GM12892 (cell line): ENCODE data around the gene LRRC46.
A peak's percentile ranks its signal among the peaks of the same experiment; 100 is the strongest.

Experiments
- DNase-seq: peaks from one replicate; pipeline ENCODE4 v3.0.0; 2011; ENCODE audit not compliant: insufficient read length
- FAIRE-seq: peaks from 2 replicates; lab custom pipeline; 2011; peaks lifted over from hg19 to GRCh38; lab: Jason Lieb, UNC
- POLR2A ChIP-seq: IDR thresholded peaks from 2 replicates; pipeline ENCODE4 v1.6.1; 2011; ENCODE audit warnings: low read depth, low read length, control low read depth
- POLR2AphosphoS5 ChIP-seq: IDR thresholded peaks from 2 replicates; pipeline ENCODE4 v1.6.1; 2011; ENCODE audit warnings: low read depth, low read length, control low read depth
- TAF1 ChIP-seq: IDR thresholded peaks from 2 replicates; pipeline ENCODE4 v1.6.1; 2011; ENCODE audit warnings: low read depth, mild to moderate bottlenecking, control low read depth, low read length, borderline replicate concordance

Gene LRRC46

GRCh38 chr17:47811709-47812108 lies 19.8 kb upstream of the LRRC46 start:
- DNase-seq = no peak
- TF ChIP-seq POLR2AphosphoS5 = no peak
- no peak for TF ChIP-seq POLR2A
- no peak for TF ChIP-seq TAF1
- no peak for FAIRE-seq

GRCh38 chr17:47812146-47812920 lies 19.1 kb upstream of the LRRC46 start:
- DNase-seq = no peak
- no peak for FAIRE-seq
- TF ChIP-seq POLR2A = no peak
- TF ChIP-seq TAF1 = no peak
- TF ChIP-seq POLR2AphosphoS5 = no peak

GRCh38 chr17:47813077-47813476 lies 18.4 kb upstream of the LRRC46 start:
- DNase-seq (no peak), FAIRE-seq (no peak)
- TF ChIP-seq POLR2A (no peak), TAF1 (no peak), POLR2AphosphoS5 (no peak)

- no peak for TF ChIP-seq POLR2A
- no peak for TF ChIP-seq POLR2AphosphoS5
- TF ChIP-seq TAF1 = no peak
- FAIRE-seq = no peak
- DNase-seq = no peak
These were observed 17.9 kb upstream of the LRRC46 start for GRCh38 chr17:47813512-47814031.

GRCh38 chr17:47815106-47815918 lies 16.2 kb upstream of the LRRC46 start:
- no peak for TF ChIP-seq POLR2AphosphoS5
- TF ChIP-seq POLR2A = no peak
- FAIRE-seq = no peak
- DNase-seq = no peak

GRCh38 chr17:47816111-47816735 lies 15.2 kb upstream of the LRRC46 start:
- TF ChIP-seq POLR2AphosphoS5 (no peak), POLR2A (no peak), TAF1 (no peak)
- no peak for DNase-seq
- FAIRE-seq = no peak

GRCh38 chr17:47816947-47817346 lies 14.5 kb upstream of the LRRC46 start:
- TF ChIP-seq POLR2A (no peak), POLR2AphosphoS5 (no peak), TAF1 (no peak)
- DNase-seq = no peak
- FAIRE-seq = no peak

- no peak for FAIRE-seq
These were observed 13.3 kb upstream of the LRRC46 start for GRCh38 chr17:47818002-47818695.

GRCh38 chr17:47819475-47819874 lies 12.0 kb upstream of the LRRC46 start:
- TF ChIP-seq TAF1 (no peak), POLR2AphosphoS5 (no peak), POLR2A (no peak)
- DNase-seq = no peak
- FAIRE-seq = no peak

More at GRCh38 chr17:47818002-47818695, 13.3 kb upstream of the LRRC46 start:
- DNase-seq = no peak
- no peak for TF ChIP-seq POLR2A
- no peak for TF ChIP-seq TAF1
- TF ChIP-seq POLR2AphosphoS5 = no peak

- DNase-seq (no peak), FAIRE-seq (no peak)
- TF ChIP-seq TAF1 (no peak), POLR2AphosphoS5 (no peak), POLR2A (no peak)
These were observed 11.3 kb upstream of the LRRC46 start for GRCh38 chr17:47820033-47820789.

GRCh38 chr17:47821031-47821423 lies 10.4 kb upstream of the LRRC46 start:
- DNase-seq (no peak), FAIRE-seq (peak; percentile 53)
- TF ChIP-seq TAF1 (no peak), POLR2A (no peak), POLR2AphosphoS5 (no peak)
